ENCODE measurements around the gene KRTAP2-2.

GRCh38 chr17:41016578-41017215, 38.3 kb downstream of the KRTAP2-2 start:
- TF ChIP-seq CTCF (IDR thresholded peaks at IDR 0.05) (no peak), ZFX (IDR thresholded peaks at IDR 0.05; ENCODE audit: borderline replicate concordance) (no peak)

Data from 22Rv1 (cell line).